NCI-H128 (cell line): ENCODE measurements around the gene RBP5.

Source experiments
- DNase-seq: peaks from one replicate; lab custom pipeline; 2025; ENCODE audit not compliant: unreplicated experiment; lab: John Stamatoyannopoulos, UW

RBP5 gene

DNA sequence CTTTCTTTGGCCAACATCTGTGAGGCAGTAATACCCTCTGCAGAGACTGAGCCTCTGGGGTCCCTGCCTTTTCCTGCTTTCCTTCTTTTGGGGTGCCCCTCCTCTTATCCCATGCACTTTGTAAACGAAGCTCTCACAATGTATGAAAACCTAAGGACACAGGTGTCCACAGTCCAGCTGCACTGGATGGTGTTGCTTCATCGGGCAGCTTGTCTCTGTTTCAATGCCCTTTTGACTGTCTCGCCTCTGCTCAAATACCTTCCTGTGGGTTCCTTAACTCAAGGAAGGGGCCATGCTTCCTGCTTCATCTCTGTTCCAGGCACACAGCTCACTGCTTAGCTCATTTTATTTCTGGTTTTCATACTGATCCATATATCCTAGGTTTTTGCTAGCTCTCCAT is 26.1 kb downstream of the RBP5 start:
- DNase-seq, result no peak

DNA sequence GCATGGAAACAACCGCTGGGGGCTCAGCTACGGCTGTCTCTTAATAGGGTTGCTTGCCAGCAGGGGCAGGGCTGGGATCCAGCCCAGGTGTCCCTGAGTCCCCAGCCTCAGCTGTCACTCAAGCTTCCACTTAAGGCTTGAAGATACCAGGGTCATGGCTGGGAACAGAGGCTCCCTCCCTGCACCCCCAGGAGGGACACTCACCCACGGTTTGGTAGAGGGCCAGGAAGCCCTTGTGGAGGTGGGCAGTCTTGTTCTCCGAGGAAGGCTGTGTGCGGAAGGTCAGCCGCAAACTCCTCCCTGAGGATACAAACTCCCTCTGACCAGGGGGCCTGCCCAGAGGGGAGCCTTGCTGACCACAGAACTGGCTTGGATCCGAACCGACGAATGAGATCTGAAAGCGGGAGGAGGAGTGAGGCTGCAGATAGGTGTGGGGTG is 27.0 kb downstream of the RBP5 start:
- no peak for DNase-seq

DNA sequence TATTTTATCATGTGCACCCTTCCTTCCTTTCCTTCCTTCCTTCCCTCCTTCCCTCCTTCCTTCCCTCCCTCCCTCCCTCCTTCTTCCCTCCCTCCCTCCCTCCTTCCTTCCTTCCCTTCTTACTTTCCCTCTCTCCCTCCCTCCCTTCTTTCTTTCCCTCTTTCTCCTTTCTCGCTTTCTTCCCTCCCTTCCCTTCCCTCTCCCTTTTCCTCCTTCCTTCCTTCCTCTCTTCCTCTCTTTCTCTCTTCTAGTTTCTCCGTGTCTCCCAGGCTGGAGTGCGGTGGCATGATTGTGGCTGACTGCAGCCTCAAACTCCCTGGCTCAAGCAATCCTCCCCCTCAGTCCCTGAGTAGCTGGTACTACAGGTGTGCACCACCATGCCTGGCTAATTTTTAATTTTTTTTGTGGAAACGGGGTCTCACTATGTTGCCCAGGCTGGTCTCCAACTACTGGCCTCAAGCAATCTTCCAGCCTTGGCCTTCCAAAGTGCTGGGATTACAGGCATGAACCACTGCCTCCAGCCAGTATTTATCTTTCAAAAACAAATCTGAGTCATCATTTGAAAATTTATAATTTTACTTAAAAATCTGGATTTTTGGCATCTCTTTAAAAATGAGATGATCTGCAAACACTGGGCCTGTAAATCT is 27.5 kb downstream of the RBP5 start:
- DNase-seq, result no peak

- no peak for DNase-seq
Measured at GRCh38 chr12:7100239-7100638, 28.4 kb downstream of the RBP5 start.

- no peak for DNase-seq
Measured at GRCh38 chr12:7099290-7099996, 29.2 kb downstream of the RBP5 start.

GRCh38 chr12:7096979-7097378 is 31.7 kb downstream of the RBP5 start:
- DNase-seq, result peak; percentile 35

DNA sequence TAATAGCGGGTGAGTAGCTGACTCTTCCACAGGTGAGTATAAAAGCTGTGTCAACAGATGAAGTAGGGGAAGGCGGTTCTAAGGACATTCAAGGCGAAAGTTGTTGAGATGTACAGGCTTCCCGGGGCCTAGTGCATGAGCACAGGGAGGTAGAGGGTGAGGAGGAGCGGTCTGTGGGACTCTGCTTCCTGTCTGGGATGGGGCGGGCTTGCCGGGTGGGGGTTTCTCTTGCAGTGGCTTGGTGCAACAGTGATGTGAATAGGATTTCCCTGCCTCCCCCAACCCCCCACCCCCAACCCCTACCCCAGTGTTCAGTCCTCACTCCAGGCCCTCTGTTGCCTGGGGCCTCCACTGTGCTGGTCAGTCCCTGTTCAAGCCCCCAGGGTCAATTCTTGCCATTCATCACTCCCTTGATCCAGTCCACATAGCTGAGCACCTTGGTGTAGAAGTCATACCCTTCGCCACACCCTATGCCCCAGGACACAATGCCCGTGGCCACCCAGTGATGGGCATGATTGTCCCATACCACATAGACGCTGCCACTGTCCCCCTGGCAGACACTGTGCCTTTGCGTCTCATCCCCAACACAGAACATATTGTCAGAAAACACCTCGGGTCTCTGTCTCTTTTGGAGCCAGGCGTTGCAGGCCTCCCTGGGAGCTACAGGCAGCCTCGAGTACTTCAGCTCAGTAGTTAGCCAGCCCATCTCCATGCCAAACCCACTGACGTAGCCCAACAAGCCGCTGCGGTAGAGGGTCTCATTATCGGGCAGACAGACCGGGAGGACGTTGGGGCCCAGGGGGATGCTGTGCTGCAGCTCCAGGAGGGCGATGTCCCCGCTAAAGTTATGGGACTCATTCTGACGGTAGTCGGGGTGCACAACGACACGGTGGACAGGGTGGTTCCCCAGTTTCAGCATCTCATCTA is 32.4 kb downstream of the RBP5 start:
- DNase-seq, result no peak

DNA sequence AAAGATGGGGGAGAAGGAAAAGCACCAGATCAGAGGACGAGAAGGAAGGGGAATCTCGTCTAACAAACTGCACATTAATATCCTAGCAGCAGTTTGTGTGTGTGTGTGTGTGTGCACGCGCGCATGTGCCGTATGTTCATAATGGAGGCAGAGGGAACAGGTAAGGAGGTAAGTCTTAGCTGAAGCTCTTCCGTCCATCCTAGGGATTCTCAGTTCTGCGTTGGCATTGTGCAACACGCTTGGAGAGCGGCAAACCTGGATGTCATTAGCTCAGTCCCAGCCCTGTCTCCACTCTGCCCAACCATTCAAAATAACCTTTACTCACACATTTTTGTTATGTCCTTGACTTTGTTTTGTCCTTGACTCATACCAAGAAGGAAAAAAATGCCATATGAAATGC is 34.8 kb downstream of the RBP5 start:
- DNase-seq, result no peak

DNA sequence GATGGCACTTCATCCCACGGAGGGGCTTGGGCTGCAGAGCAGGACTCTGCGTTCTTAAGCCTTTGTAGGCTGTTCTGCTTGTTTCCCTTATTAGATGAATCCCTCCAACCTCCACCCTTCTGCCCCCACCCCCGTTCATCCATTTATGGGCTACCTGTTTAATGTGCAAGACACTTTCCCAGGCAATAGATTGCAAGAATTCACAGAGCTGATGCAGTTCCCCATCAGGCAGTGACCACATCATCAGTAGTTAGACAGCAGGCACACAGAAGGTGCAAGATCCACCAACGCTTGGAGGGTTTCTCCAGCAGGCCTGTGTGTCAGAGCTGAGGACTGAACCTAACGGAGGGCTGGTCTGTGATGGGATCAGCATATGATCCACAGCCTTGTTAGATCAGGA is 35.2 kb downstream of the RBP5 start:
- DNase-seq, result no peak

- DNase-seq, result no peak
Measured at GRCh38 chr12:7092986-7093460, 35.7 kb downstream of the RBP5 start.

GRCh38 chr12:7092229-7092985 is 36.3 kb downstream of the RBP5 start, which contains the start of gene C1R:
C1R (minus strand) TSS chr12:7092445; CDS start chr12:7092388, 57 bp downstream.
- peak; percentile 29 for DNase-seq

DNA sequence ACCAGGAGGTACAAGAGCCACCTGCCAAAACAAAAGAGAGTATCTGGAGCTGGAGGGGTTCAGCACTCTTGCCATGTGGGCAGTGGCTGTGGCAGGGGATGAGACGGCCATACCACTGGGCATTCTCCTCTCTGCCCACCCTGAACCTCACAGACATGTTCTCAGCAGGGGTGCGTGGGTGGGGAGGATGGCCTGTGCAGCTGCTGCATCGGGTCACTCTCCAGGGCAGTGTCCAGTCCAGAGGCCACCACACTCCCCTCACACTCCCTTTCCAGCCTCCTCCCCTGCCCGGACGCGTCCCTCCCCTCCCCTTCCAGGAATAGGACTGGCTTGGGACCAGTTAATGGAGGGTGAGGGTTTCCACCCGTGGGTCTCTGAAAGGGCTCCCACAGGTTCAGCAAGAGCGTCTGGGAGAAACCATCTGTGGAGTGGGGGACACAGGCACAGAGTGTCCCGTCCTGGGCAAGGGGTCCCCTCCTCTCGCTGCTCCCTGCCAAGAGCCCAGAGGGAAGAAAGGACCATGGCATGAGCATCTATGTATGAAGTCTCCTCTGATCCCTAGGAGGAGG is 36.9 kb downstream of the RBP5 start:
- DNase-seq, result no peak

DNA sequence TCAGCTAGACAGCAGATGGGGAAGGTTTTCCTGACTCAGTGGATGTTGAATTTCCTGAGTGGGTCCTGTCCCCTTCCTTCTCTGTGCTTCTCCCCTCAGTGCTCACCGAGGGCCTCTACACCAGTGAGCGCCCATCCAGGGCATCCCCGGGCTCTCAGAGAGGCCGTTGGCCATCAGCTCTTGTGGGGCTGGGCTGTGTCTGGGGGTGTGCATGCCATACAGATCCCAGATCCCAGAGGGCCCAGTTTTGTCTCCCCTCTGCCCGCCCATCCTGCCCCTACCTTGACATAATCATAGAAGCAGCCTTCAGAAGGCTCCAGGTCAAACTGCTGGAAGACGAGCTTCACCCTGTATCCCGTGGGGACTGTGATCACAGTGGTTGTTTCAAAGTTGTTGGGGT is 37.5 kb downstream of the RBP5 start:
- DNase-seq, result no peak

GRCh38 chr12:7090222-7090998 is 38.3 kb downstream of the RBP5 start:
- no peak for DNase-seq

DNA sequence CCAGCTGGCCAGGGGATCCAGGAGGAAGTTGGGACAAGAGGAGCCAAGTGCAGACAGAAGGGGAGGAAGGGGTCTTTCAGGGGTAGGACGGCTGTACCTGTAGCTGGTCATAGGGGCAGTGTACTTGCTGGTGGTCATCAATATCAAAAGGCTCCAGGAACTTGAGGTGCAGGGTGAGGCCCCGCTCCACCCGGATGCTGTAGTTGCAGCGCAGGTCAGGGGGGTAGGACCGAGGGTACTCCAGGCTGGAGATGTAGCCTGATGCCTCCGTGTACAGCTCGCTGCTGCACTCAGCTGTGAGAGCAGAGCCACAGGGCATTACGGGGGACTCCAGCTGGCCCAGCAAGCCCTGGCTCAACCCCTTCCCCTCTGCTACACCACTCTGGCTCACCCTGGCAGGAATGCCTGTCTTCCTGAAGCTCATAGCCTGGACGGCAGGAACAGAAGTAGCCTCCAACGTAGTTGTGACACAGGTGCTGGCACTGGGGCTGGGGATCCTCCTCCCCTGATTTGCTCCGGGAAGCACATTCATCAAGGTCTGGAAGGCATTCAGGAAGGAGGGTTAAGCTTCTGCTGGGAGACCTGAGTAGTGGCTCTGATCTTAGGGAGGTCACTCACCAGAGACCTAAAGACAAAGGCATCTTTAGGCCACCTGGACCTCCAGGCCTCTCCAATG is 39.4 kb downstream of the RBP5 start:
- DNase-seq, result no peak

GRCh38 chr12:7083125-7083524 is 45.6 kb downstream of the RBP5 start:
- no peak for DNase-seq

DNA sequence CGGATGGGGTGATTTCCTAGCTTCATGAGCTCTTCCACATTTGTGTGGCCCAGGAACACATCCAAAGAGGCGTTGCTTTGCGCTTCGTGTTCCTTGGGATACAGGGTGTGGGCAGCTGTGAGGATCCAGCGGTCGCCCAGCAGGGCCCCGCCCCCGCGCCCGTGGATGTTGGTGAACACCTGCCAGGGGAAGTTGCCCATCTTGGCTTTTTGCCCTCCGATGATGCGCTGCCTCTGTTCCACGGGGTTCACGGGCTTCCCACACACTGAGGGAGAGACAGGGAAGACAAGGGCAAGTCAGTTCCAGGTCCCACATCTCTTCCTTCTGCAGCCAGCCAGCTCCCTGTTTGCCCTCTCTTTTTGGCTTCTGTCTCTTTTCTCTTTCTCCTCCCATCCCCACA is 47.7 kb downstream of the RBP5 start:
- no peak for DNase-seq

DNA sequence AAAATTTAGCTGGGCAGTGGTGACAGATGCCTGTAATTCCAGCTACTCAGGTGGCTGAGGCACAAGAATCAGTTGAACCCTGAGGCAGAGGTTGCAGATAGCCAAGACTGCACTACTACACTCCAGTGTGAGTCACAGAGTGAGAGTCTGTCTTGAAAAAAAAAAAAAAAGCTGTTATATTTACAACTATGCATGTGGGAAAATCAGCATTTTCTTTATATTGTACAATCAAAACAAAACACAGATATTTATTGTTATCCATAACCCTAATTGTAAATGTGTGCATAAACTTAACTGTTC is 48.9 kb downstream of the RBP5 start:
- DNase-seq, result no peak

DNA sequence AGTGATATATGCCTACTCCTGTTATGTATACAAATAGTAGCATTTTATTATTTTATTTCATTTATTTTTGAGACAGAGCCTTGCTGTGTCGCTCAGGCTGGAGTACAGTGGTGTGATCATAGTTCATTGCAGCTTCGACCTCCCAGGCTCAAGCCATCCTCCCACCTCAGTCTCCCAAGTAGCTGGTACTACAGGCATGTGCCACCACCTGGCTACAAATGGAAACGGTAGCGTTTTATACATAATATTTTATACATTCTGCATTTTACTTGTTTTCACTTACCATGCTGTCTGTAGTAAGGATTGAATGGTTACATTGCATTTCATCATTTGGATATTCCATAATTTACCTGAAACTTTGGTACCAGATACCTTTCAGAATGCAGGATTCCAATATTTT is 50.5 kb downstream of the RBP5 start:
- DNase-seq, result no peak
